ENCODE results near the gene HOPX. TPM values are rescaled to one million over a fixed set of nuclear protein-coding genes. Genes with fewer than 3 reads are reported as not detected.

Gene HOPX
- total RNA-seq, 4 donors from 2014 or later = 6.0 to 37.4 (median 17.4) TPM

GRCh38 chr4:56723659-56724230 is 42.6 kb upstream of the HOPX start:
- intact Hi-C loops (cut with DNase I; ENCODE audit: low total_unique reads) = no loop called here
- DNase-seq = no peak
- no peaks in the 10 kb centered on the region for H3K27me3 ChIP-seq
- H3K9me3 ChIP-seq = no peaks in the 10 kb centered on the region
- H3K36me3 ChIP-seq = no peaks in the 10 kb centered on the region
- no peaks in the 10 kb centered on the region for H3K4me1 ChIP-seq
- H3K27ac ChIP-seq = no peak overlapping the region
- no peak for TF ChIP-seq POLR2A (IDR thresholded peaks at IDR 0.05)
- TF ChIP-seq, protein P1, sequence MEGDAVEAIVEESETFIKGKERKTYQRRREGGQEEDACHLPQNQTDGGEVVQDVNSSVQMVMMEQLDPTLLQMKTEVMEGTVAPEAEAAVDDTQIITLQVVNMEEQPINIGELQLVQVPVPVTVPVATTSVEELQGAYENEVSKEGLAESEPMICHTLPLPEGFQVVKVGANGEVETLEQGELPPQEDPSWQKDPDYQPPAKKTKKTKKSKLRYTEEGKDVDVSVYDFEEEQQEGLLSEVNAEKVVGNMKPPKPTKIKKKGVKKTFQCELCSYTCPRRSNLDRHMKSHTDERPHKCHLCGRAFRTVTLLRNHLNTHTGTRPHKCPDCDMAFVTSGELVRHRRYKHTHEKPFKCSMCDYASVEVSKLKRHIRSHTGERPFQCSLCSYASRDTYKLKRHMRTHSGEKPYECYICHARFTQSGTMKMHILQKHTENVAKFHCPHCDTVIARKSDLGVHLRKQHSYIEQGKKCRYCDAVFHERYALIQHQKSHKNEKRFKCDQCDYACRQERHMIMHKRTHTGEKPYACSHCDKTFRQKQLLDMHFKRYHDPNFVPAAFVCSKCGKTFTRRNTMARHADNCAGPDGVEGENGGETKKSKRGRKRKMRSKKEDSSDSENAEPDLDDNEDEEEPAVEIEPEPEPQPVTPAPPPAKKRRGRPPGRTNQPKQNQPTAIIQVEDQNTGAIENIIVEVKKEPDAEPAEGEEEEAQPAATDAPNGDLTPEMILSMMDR (IDR thresholded peaks at IDR 0.05) = no peak
- H3K4me3 ChIP-seq = no peak overlapping the region

DNA sequence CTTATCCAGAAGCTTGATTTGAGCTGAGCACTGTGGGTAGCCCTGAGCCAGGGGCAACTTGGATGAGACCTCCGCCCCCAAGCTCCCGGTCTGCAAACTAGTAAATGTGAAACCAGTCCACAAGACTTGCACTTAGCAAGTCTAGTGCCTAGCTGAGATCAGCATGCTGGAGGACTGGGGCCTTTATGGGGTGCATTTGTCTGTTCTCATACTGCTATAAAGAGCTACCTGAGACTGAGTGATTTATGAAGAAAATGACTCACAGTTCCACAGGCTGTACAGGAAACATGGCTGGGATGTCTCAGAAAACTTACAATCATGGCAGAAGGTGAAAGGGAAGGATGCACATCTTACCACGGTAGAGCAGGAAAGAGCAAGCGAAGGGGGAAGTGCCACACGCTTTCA is 42.1 kb upstream of the HOPX start:
- Histone ChIP-seq H3K27ac (no peak overlapping the region), H3K4me1 (no peaks in the 10 kb centered on the region), H3K4me3 (no peak overlapping the region), H3K27me3 (no peaks in the 10 kb centered on the region), H3K36me3 (no peaks in the 10 kb centered on the region), H3K9me3 (no peaks in the 10 kb centered on the region)
- no peak for DNase-seq
- intact Hi-C loops (cut with DNase I; ENCODE audit: low total_unique reads) = no loop called here
- TF ChIP-seq, protein P1 (IDR thresholded peaks at IDR 0.05) = no peak
- TF ChIP-seq POLR2A (IDR thresholded peaks at IDR 0.05) = no peak

GRCh38 chr4:56708146-56708545 is 27.1 kb upstream of the HOPX start:
- DNase-seq = no peak
- Histone ChIP-seq H3K4me3 (no peak overlapping the region), H3K4me1 (no peaks in the 10 kb centered on the region), H3K27ac (no peak overlapping the region), H3K9me3 (no peaks in the 10 kb centered on the region), H3K36me3 (no peaks in the 10 kb centered on the region), H3K27me3 (no peaks in the 10 kb centered on the region)
- intact Hi-C loops (cut with DNase I; ENCODE audit: low total_unique reads) = no loop called here
- no peak for TF ChIP-seq POLR2A (IDR thresholded peaks at IDR 0.05)

DNA sequence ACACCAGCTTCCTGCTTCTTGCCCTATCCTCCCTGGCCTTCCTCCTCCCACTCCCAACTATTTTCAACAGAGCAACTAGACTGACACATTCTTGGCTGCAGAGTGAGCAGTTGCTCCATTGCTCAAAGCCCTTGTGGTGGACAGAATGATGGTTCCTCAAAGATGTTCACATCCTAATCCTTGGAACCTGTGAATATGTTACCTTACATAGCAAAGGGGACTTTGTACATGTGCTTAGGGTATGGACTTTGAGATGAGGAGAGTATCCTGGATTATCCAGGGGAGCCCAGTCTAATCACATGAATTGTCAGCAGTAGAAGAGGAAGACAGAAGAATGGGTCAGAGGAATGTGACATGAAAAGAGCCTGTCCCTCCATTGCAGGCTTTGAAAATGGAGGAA is 24.9 kb upstream of the HOPX start:
- Histone ChIP-seq H3K27ac (no peak overlapping the region), H3K36me3 (no peaks in the 10 kb centered on the region), H3K9me3 (no peaks in the 10 kb centered on the region), H3K4me3 (no peak overlapping the region), H3K4me1 (no peaks in the 10 kb centered on the region), H3K27me3 (no peaks in the 10 kb centered on the region)
- DNase-seq = no peak
- TF ChIP-seq, protein P1 (IDR thresholded peaks at IDR 0.05) = no peak
- TF ChIP-seq POLR2A (IDR thresholded peaks at IDR 0.05) = no peak
- intact Hi-C loops (cut with DNase I; ENCODE audit: low total_unique reads) = no loop called here

DNA sequence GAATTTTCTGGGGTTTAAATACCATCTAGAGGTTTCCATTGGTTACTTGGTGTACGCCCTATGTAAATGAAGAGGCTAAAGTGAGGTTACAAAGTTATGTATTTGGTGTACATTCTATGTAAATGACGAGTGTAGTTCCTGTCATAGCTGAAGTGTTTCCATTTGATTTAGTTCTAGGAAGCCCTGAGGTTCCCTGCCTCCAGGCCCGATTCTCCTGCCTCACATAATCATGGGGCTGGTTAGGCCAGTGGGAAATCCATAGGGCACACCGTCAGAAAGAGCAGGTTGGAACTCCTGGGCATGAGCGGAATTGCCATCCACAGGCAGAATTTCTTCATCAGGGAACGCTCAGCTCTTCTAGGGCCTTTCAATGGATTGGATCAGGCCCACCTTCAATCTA is 24.2 kb upstream of the HOPX start:
- TF ChIP-seq, protein P1 (IDR thresholded peaks at IDR 0.05) = no peak
- no peak for TF ChIP-seq POLR2A (IDR thresholded peaks at IDR 0.05)
- Histone ChIP-seq H3K36me3 (no peaks in the 10 kb centered on the region), H3K4me1 (no peaks in the 10 kb centered on the region), H3K4me3 (no peak overlapping the region), H3K9me3 (no peaks in the 10 kb centered on the region), H3K27me3 (no peaks in the 10 kb centered on the region), H3K27ac (no peak overlapping the region)
- intact Hi-C loops (cut with DNase I; ENCODE audit: low total_unique reads) = no loop called here
- DNase-seq = no peak

All from uterus (tissue), 4 donors.